HepG2 (cell line): ENCODE results near the gene NELFB. TPM values are rescaled to one million over a fixed set of nuclear protein-coding genes. Genes with fewer than 3 reads are reported as not detected.
A peak's percentile ranks its signal among the peaks of the same experiment; 100 is the strongest.

ENCODE experiments used
- AGO1 ChIP-seq: fragments of 200-400 bp; formaldehyde crosslinking; IDR thresholded peaks from 2 replicates; pipeline ENCODE4 v1.6.1; 2017; ENCODE audit warnings: mild to moderate bottlenecking, low read depth, low read length, moderate library complexity; ENCODE audit not compliant: poor library complexity, severe bottlenecking
- ARNT2 ChIP-seq: sonication (generic); formaldehyde crosslinking; IDR thresholded peaks from 2 replicates; pipeline ENCODE4 v1.8.0; 2022; ENCODE audit warnings: mild to moderate bottlenecking, low read depth, missing genetic modification reagents, moderate library complexity
- ARNTL ChIP-seq: sonication (generic); formaldehyde crosslinking; IDR thresholded peaks from 2 replicates; pipeline ENCODE4 v1.4.0; 2020; ENCODE audit warnings: mild to moderate bottlenecking, missing genetic modification reagents
- ATF7-NPFF ChIP-seq: sonication (generic); formaldehyde crosslinking; IDR thresholded peaks from 2 replicates; pipeline ENCODE4 v1.8.1; 2023; ENCODE audit warnings: mild to moderate bottlenecking, low read depth, missing genetic modification reagents, moderate library complexity
- BORCS8-MEF2B ChIP-seq: sonication (generic); formaldehyde crosslinking; IDR thresholded peaks from 2 replicates; pipeline ENCODE4 v1.8.0; 2022; ENCODE audit warnings: mild to moderate bottlenecking, missing genetic modification reagents
- CCAR2 ChIP-seq: fragments of 200-400 bp; formaldehyde crosslinking; optimal IDR thresholded peaks from 2 replicates; pipeline ENCODE3; 2018; ENCODE audit warnings: low read depth, mild to moderate bottlenecking, low read length, moderate library complexity
- GABPA ChIP-seq, 2 experiments: IDR thresholded peaks; 2 replicates each; pipeline ENCODE4 v1.6.1; 2011 to 2016; ENCODE audit warnings: low read depth in 2 of 2, low read length in 1 of 2, missing biosample characterization in 1 of 2, missing genetic modification characterization in 1 of 2
- HDAC1 ChIP-seq: sonication (generic); formaldehyde crosslinking; IDR thresholded peaks from 2 replicates; pipeline ENCODE4 v1.5.1; 2020; ENCODE audit warnings: mild to moderate bottlenecking, missing genetic modification reagents
- HOXA9 ChIP-seq: sonication (generic); formaldehyde crosslinking; IDR thresholded peaks from 2 replicates; pipeline ENCODE4 v1.8.1; 2022; ENCODE audit warnings: missing genetic modification reagents, mild to moderate bottlenecking, moderate library complexity, borderline replicate concordance
- KDM2A ChIP-seq: sonication (generic); formaldehyde crosslinking; IDR thresholded peaks from 2 replicates; pipeline ENCODE4 v1.4.0; 2020; ENCODE audit warnings: low read depth, missing genetic modification reagents, borderline replicate concordance
- MLX ChIP-seq: IDR thresholded peaks from 2 replicates; pipeline ENCODE4 v1.6.1; 2016
- MTA1 ChIP-seq: sonication (generic); formaldehyde crosslinking; IDR thresholded peaks from 2 replicates; pipeline ENCODE4 v1.4.0; 2020; ENCODE audit warnings: missing genetic modification reagents, mild to moderate bottlenecking, borderline replicate concordance
- PHF21A ChIP-seq: sonication (generic); formaldehyde crosslinking; IDR thresholded peaks from 2 replicates; pipeline ENCODE4 v1.5.0; 2020; ENCODE audit warnings: mild to moderate bottlenecking, missing genetic modification reagents
- RARA ChIP-seq: IDR thresholded peaks from 2 replicates; pipeline ENCODE4 v1.6.1; 2016; ENCODE audit warnings: missing genetic modification reagents, missing compliant biosample characterization
- TARDBP ChIP-seq: sonication (generic); formaldehyde crosslinking; IDR thresholded peaks from 2 replicates; pipeline ENCODE4 v1.8.0; 2022; ENCODE audit warnings: mild to moderate bottlenecking, missing genetic modification reagents
- TGIF2 ChIP-seq: IDR thresholded peaks from 2 replicates; pipeline ENCODE4 v1.6.1; 2016; ENCODE audit warnings: control low read depth, missing compliant biosample characterization
- ZEB1 ChIP-seq: IDR thresholded peaks from 2 replicates; pipeline ENCODE4 v1.6.1; 2012; ENCODE audit warnings: mild to moderate bottlenecking, low read depth, inconsistent platforms; ENCODE audit not compliant: insufficient replicate concordance
- ZFP91 ChIP-seq: sonication (generic); formaldehyde crosslinking; IDR thresholded peaks from 2 replicates; pipeline ENCODE4 v1.9.0; 2022; ENCODE audit warnings: missing genetic modification reagents, mild to moderate bottlenecking, borderline replicate concordance
- ZFY ChIP-seq: sonication (generic); formaldehyde crosslinking; IDR thresholded peaks from 2 replicates; pipeline ENCODE4 v1.4.0; 2020; ENCODE audit warnings: missing genetic modification reagents
- ZNF274 ChIP-seq: sonication (generic); formaldehyde crosslinking; IDR thresholded peaks from 2 replicates; pipeline ENCODE4 v1.5.1; 2020; ENCODE audit warnings: mild to moderate bottlenecking, missing genetic modification reagents
- ZNF317 ChIP-seq: sonication (generic); formaldehyde crosslinking; IDR thresholded peaks from 2 replicates; pipeline ENCODE4 v1.5.0; 2020; ENCODE audit warnings: mild to moderate bottlenecking, missing genetic modification reagents
- ZNF34 ChIP-seq: sonication (generic); formaldehyde crosslinking; IDR thresholded peaks from 2 replicates; pipeline ENCODE4 v1.4.0; 2020; ENCODE audit warnings: mild to moderate bottlenecking, missing genetic modification reagents, borderline replicate concordance
- ZNF501 ChIP-seq: sonication (generic); formaldehyde crosslinking; IDR thresholded peaks from 2 replicates; pipeline ENCODE4 v1.5.1; 2020; ENCODE audit warnings: mild to moderate bottlenecking, moderate library complexity, missing genetic modification reagents
- polyA plus RNA-seq, 8 experiments: library from polyadenylated mRNA; depleted of rRNA in 3 of 8; stranded (reverse) in 7 of 8; unstranded in 1 of 8; fragments of >200 nt; fragmentation: Illumina TruSeq in 4 of 8; extraction: Trizol in 4 of 8; gene quantifications; 2 replicates each; pipeline versions ENCODE4 v1.2.1 to v1.2.3, GENCODE V29; 2011 to 2016; ENCODE audit warnings: low read depth in 4 of 8, missing spikeins in 1 of 8, mixed read lengths in 1 of 8; ENCODE audit not compliant: insufficient read depth in 1 of 8
- total RNA-seq, 5 experiments: library from RNA; depleted of rRNA; stranded (reverse); fragments of >200 nt; fragmentation: Illumina TruSeq; extraction: Trizol; gene quantifications; 2 replicates each; pipeline ENCODE4 v1.2.3, GENCODE V29; 2016; ENCODE audit warnings: low read depth in 1 of 5
- TF ChIP-seq, protein P1 (sequence below): sonication (generic); IDR thresholded peaks from 2 replicates; pipeline ENCODE4 v1.6.1; 2016; ENCODE audit warnings: low read depth, borderline replicate concordance
- TF ChIP-seq, protein P2 (sequence below): sonication (generic); formaldehyde crosslinking; IDR thresholded peaks from 2 replicates; pipeline ENCODE4 v1.4.0; 2020; ENCODE audit warnings: missing genetic modification reagents, low read depth, mild to moderate bottlenecking, borderline replicate concordance

The NELFB gene
- total and polyA plus RNA-seq, 2 of the 13 experiments (the other 11 are each of a cell fraction or from before 2014, with no cell fraction given), result 26.5 to 45.8 TPM

DNA sequence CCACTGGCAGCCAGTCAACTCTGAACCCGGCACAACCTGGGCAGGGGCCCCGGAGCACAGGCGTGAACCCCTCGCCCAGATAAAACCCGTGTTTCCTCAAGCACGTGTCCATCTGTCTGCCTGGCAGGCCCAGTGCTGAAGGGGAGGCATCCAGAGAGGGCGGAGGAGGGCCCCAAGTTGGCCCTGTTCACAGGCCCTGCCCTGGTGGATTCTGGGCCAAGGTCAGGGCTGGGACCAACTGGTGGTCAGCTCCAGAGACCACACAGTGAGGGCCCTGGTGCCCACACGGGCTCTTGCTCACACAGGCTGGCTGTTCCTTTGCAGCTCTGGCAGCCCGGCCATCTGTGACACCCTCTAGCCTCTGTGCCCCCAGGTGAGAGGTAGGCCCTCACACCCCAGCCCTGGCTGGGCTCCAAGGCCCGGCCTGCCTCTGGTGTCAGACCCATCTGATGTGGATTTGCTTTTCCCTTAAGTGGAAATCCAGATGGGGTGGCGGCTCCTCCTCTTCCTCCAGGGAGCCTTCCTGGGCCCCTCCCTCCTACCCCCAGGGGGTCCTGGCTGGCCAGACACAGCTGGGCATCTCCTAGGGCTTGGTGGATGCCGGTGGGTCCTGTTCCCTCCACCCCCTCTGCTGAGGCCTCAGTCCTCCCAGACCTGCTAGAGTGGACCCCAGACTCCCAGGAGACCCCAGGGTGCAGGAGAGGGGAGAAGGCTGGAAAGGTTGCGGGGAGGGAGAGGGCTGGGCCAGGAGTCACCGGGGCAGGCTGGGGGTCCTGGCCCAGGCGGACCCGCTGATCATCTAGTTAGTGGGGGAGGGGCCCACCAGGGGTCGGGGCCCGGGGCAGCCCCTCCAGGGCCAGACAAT is 4.6 kb upstream of the NELFB start (continued):
- TF ChIP-seq GABPA (IDR thresholded peaks at IDR 0.05; ENCODE audit: low read depth, low read length) (no peak), GABPA (CRISPR knock-in tag; IDR thresholded peaks at IDR 0.05; ENCODE audit: low read depth) (0 out of 2 replicates have a peak, but pooled peaks have one; percentile 11), ARNT2 (0 out of 2 replicates have a peak, but pooled peaks have one; percentile 47), HOXA9 (CRISPR knock-in tag) (no peak), ZNF501 (CRISPR knock-in tag) (0 out of 2 replicates have a peak, but pooled peaks have one; percentile 22), AGO1 (peak; percentile 73), ZNF34 (CRISPR knock-in tag) (no peak), ATF7-NPFF (0 out of 2 replicates have a peak, but pooled peaks have one; percentile 30), RARA (CRISPR knock-in tag) (peak; percentile 45; the same call in 1 of the 2 replicates), HDAC1 (peak; percentile 72), TGIF2 (CRISPR knock-in tag) (peak; percentile 81; the same call in 1 of the 2 replicates), TARDBP (CRISPR knock-in tag) (0 out of 2 replicates have a peak, but pooled peaks have one; percentile 19), ZNF274 (no peak), BORCS8-MEF2B (CRISPR knock-in tag) (no peak), MLX (CRISPR knock-in tag) (peak; percentile 35; the same call in 1 of the 2 replicates), ZFY (CRISPR knock-in tag) (peak; percentile 65), ZEB1 (no peak), KDM2A (CRISPR knock-in tag) (peak; percentile 20; the same call in 1 of the 2 replicates), ZFP91 (peak; percentile 57; the same call in 1 of the 2 replicates), MTA1 (no peak; the same call in 1 of the 2 replicates), ZNF317 (CRISPR knock-in tag) (0 out of 2 replicates have a peak, but pooled peaks have one; percentile 30), ARNTL (CRISPR knock-in tag) (peak; percentile 89), PHF21A (CRISPR knock-in tag) (peak; percentile 65; the same call in 1 of the 2 replicates), CCAR2 (no peak)
- TF ChIP-seq, protein P1, sequence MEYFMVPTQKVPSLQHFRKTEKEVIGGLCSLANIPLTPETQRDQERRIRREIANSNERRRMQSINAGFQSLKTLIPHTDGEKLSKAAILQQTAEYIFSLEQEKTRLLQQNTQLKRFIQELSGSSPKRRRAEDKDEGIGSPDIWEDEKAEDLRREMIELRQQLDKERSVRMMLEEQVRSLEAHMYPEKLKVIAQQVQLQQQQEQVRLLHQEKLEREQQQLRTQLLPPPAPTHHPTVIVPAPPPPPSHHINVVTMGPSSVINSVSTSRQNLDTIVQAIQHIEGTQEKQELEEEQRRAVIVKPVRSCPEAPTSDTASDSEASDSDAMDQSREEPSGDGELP, result 0 out of 2 replicates have a peak, but pooled peaks have one; percentile 27
- TF ChIP-seq, protein P2, sequence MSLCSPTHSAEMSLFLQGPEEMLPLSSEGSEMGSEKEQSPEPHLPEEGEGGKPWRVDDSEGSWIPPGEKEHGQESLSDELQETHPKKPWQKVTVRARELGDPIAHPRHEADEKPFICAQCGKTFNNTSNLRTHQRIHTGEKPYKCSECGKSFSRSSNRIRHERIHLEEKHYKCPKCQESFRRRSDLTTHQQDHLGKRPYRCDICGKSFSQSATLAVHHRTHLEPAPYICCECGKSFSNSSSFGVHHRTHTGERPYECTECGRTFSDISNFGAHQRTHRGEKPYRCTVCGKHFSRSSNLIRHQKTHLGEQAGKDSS (CRISPR knock-in tag), result 0 out of 2 replicates have a peak, but pooled peaks have one; percentile 30
